Activated naive CD8-positive, alpha-beta T cell treated with anti-CD3 and anti-CD28 coated beads for 36 hours (primary cell): ENCODE measurements around the gene RGS3. TPM values are rescaled to one million over a fixed set of nuclear protein-coding genes. Genes with fewer than 3 reads are reported as not detected.
A peak's percentile ranks its signal among the peaks of the same experiment; 100 is the strongest.

Experiments used
- DNase-seq: peaks from one replicate; pipeline ENCODE4 v3.0.0; 2021
- H3K27ac Mint-ChIP-seq: one replicate; pipeline ENCODE4 v1.8.0; 2022; ENCODE audit warnings: mild to moderate bottlenecking, moderate library complexity, mixed read lengths
- H3K27me3 Mint-ChIP-seq: one replicate; pipeline ENCODE4 v1.8.0; 2022; ENCODE audit warnings: mild to moderate bottlenecking, mixed read lengths
- H3K36me3 Mint-ChIP-seq: one replicate; pipeline ENCODE4 v1.8.0; 2021; ENCODE audit warnings: mild to moderate bottlenecking, mixed read lengths
- H3K4me1 Mint-ChIP-seq: one replicate; pipeline ENCODE4 v1.8.0; 2021; ENCODE audit warnings: mixed read lengths
- H3K4me3 Mint-ChIP-seq: one replicate; pipeline ENCODE4 v1.8.0; 2022; ENCODE audit warnings: mild to moderate bottlenecking, moderate library complexity, mixed read lengths
- H3K9me3 Mint-ChIP-seq: one replicate; pipeline ENCODE4 v1.8.0; 2022; ENCODE audit warnings: mixed read lengths
- total RNA-seq, 2 experiments: library from RNA; stranded (reverse); gene quantifications; one replicate each; pipeline ENCODE4 v1.2.3, GENCODE V29; 2021

The RGS3 gene
- total RNA-seq, 2 experiments from 2014 or later = 61.7 to 65.0 TPM

GRCh38 chr9:113454914-113455761 is 8.4 kb upstream of the RGS3 start:
- Mint-ChIP-seq H3K36me3 (no peaks in the 10 kb centered on the region), H3K9me3 (no peaks in the 10 kb centered on the region), H3K27ac (no peak overlapping the region), H3K4me3 (no peak overlapping the region), H3K4me1 (peaks cover 10% of the 10 kb centered on the region), H3K27me3 (no peaks in the 10 kb centered on the region)
- DNase-seq = no peak

GRCh38 chr9:113456235-113456634 is 7.3 kb upstream of the RGS3 start:
- Mint-ChIP-seq H3K36me3 (no peaks in the 10 kb centered on the region), H3K4me3 (no peak overlapping the region), H3K27me3 (no peaks in the 10 kb centered on the region), H3K9me3 (no peaks in the 10 kb centered on the region), H3K4me1 (peaks cover 10% of the 10 kb centered on the region), H3K27ac (no peak overlapping the region)
- DNase-seq = no peak

- H3K9me3 Mint-ChIP-seq = no peaks in the 10 kb centered on the region
- DNase-seq = no peak
- H3K36me3 Mint-ChIP-seq = no peaks in the 10 kb centered on the region
- no peak overlapping the region for H3K4me3 Mint-ChIP-seq
- peaks cover 5% of the 10 kb centered on the region for H3K4me1 Mint-ChIP-seq
- no peaks in the 10 kb centered on the region for H3K27me3 Mint-ChIP-seq
- no peak overlapping the region for H3K27ac Mint-ChIP-seq
Measured at GRCh38 chr9:113461285-113461684, 2.2 kb upstream of the RGS3 start.

- Mint-ChIP-seq H3K9me3 (no peaks in the 10 kb centered on the region), H3K36me3 (no peaks in the 10 kb centered on the region), H3K27me3 (no peaks in the 10 kb centered on the region), H3K4me1 (peaks cover 5% of the 10 kb centered on the region), H3K4me3 (no peak overlapping the region), H3K27ac (no peak overlapping the region)
- DNase-seq = no peak
Measured at GRCh38 chr9:113461943-113462342, 1.6 kb upstream of the RGS3 start.

GRCh38 chr9:113462781-113463286 is 693 bp upstream of the RGS3 start:
- Mint-ChIP-seq H3K9me3 (peaks cover 6% of the 10 kb centered on the region), H3K27ac (no peak overlapping the region), H3K36me3 (peaks cover under 1% of the 10 kb centered on the region), H3K4me3 (no peak overlapping the region), H3K27me3 (no peaks in the 10 kb centered on the region), H3K4me1 (peaks cover 5% of the 10 kb centered on the region)
- no peak for DNase-seq

- peaks cover 5% of the 10 kb centered on the region for H3K4me1 Mint-ChIP-seq
- H3K36me3 Mint-ChIP-seq = peaks cover 3% of the 10 kb centered on the region
- no peaks in the 10 kb centered on the region for H3K27me3 Mint-ChIP-seq
- no peak overlapping the region for H3K4me3 Mint-ChIP-seq
- peaks cover 10% of the 10 kb centered on the region for H3K9me3 Mint-ChIP-seq
- DNase-seq = no peak
- H3K27ac Mint-ChIP-seq = no peak overlapping the region
Measured at GRCh38 chr9:113464286-113464660, 746 bp downstream of the RGS3 start.

GRCh38 chr9:113465599-113466140 is 2.1 kb downstream of the RGS3 start:
- Mint-ChIP-seq H3K9me3 (peaks cover 10% of the 10 kb centered on the region), H3K4me3 (no peak overlapping the region), H3K27ac (no peak overlapping the region), H3K4me1 (peaks cover 5% of the 10 kb centered on the region), H3K27me3 (no peaks in the 10 kb centered on the region), H3K36me3 (peaks cover 3% of the 10 kb centered on the region)
- no peak for DNase-seq

- DNase-seq = no peak
Measured at GRCh38 chr9:113467183-113467582, 3.7 kb downstream of the RGS3 start.

GRCh38 chr9:113468716-113469448 is 5.4 kb downstream of the RGS3 start:
- Mint-ChIP-seq H3K36me3 (peaks cover 3% of the 10 kb centered on the region), H3K27me3 (no peaks in the 10 kb centered on the region), H3K27ac (no peak overlapping the region), H3K4me3 (no peak overlapping the region), H3K4me1 (peaks cover 8% of the 10 kb centered on the region), H3K9me3 (peaks cover 10% of the 10 kb centered on the region)
- no peak for DNase-seq

More at GRCh38 chr9:113467183-113467582, 3.7 kb downstream of the RGS3 start:
- Mint-ChIP-seq H3K27ac (no peak overlapping the region), H3K27me3 (no peaks in the 10 kb centered on the region), H3K4me1 (peaks cover 8% of the 10 kb centered on the region), H3K4me3 (no peak overlapping the region), H3K36me3 (peaks cover 3% of the 10 kb centered on the region), H3K9me3 (peaks cover 10% of the 10 kb centered on the region)

GRCh38 chr9:113471143-113471542 is 7.6 kb downstream of the RGS3 start:
- H3K9me3 Mint-ChIP-seq = peaks cover 10% of the 10 kb centered on the region
- peaks cover 3% of the 10 kb centered on the region for H3K4me1 Mint-ChIP-seq
- H3K27me3 Mint-ChIP-seq = no peaks in the 10 kb centered on the region
- DNase-seq = no peak
- H3K27ac Mint-ChIP-seq = no peak overlapping the region
- peaks cover 3% of the 10 kb centered on the region for H3K36me3 Mint-ChIP-seq
- H3K4me3 Mint-ChIP-seq = no peak overlapping the region

- Mint-ChIP-seq H3K27me3 (no peaks in the 10 kb centered on the region), H3K4me1 (peaks cover 3% of the 10 kb centered on the region), H3K36me3 (peaks cover 3% of the 10 kb centered on the region), H3K27ac (peak overlapping the region; percentile 32), H3K4me3 (no peak overlapping the region), H3K9me3 (peaks cover 10% of the 10 kb centered on the region)
- DNase-seq = no peak
Measured at GRCh38 chr9:113471566-113471965, 8.0 kb downstream of the RGS3 start.

- Mint-ChIP-seq H3K27me3 (no peaks in the 10 kb centered on the region), H3K4me3 (no peak overlapping the region), H3K4me1 (peaks cover 3% of the 10 kb centered on the region), H3K36me3 (peaks cover 3% of the 10 kb centered on the region), H3K27ac (no peak overlapping the region), H3K9me3 (peaks cover 10% of the 10 kb centered on the region)
- no peak for DNase-seq
Measured at GRCh38 chr9:113472199-113472598, 8.7 kb downstream of the RGS3 start.

- peaks cover 16% of the 10 kb centered on the region for H3K4me1 Mint-ChIP-seq
- no peak overlapping the region for H3K27ac Mint-ChIP-seq
- H3K9me3 Mint-ChIP-seq = no peaks in the 10 kb centered on the region
- peaks cover 3% of the 10 kb centered on the region for H3K27me3 Mint-ChIP-seq
- DNase-seq = no peak
- H3K4me3 Mint-ChIP-seq = no peak overlapping the region
- H3K36me3 Mint-ChIP-seq = no peaks in the 10 kb centered on the region
Measured at GRCh38 chr9:113474360-113475028, 11.0 kb downstream of the RGS3 start.

- H3K9me3 Mint-ChIP-seq = no peaks in the 10 kb centered on the region
- peaks cover 3% of the 10 kb centered on the region for H3K27me3 Mint-ChIP-seq
- no peak overlapping the region for H3K4me3 Mint-ChIP-seq
- peaks cover 21% of the 10 kb centered on the region for H3K4me1 Mint-ChIP-seq
- no peak overlapping the region for H3K27ac Mint-ChIP-seq
- no peaks in the 10 kb centered on the region for H3K36me3 Mint-ChIP-seq
- no peak for DNase-seq
Measured at GRCh38 chr9:113475031-113475430, 11.5 kb downstream of the RGS3 start.

- no peak overlapping the region for H3K27ac Mint-ChIP-seq
- H3K9me3 Mint-ChIP-seq = no peaks in the 10 kb centered on the region
- no peak overlapping the region for H3K4me3 Mint-ChIP-seq
- H3K4me1 Mint-ChIP-seq = peaks cover 21% of the 10 kb centered on the region
- DNase-seq = no peak
- H3K36me3 Mint-ChIP-seq = no peaks in the 10 kb centered on the region
- H3K27me3 Mint-ChIP-seq = peaks cover 3% of the 10 kb centered on the region
Measured at GRCh38 chr9:113475992-113476391, 12.5 kb downstream of the RGS3 start.
